H1 (cell line): Measurements from ENCODE around the gene UFSP2. TPM values are rescaled to one million over a fixed set of nuclear protein-coding genes. Genes with fewer than 3 reads are reported as not detected.

Experiments used
- CTCF ChIA-PET: fragments of 300-600 bp; sonication (Branson Sonifier 250); formaldehyde crosslinking; loops from one replicate; lab custom pipeline; 2021; ENCODE audit not compliant: partially characterized antibody; lab: Charles Lee
- POLR2A ChIA-PET: fragments of 300-600 bp; sonication (Branson Sonifier 250); formaldehyde crosslinking; loops from one replicate; lab custom pipeline; 2021; ENCODE audit warnings: inconsistent platforms; ENCODE audit not compliant: partially characterized antibody; lab: Charles Lee
- DNase-seq, 2 experiments: peaks; one replicate each; pipeline versions ENCODE4 v3.0.0 to v3.0.0-alpha.2; 2010 to 2022; ENCODE audit warnings: low spot score in 2 of 2, low read depth in 1 of 2, mixed read lengths in 1 of 2
- FAIRE-seq: peaks from 2 replicates; lab custom pipeline; 2011; peaks lifted over from hg19 to GRCh38; lab: Jason Lieb, UNC
- H2AFZ ChIP-seq: 2 replicates; pipeline ENCODE4 v1.8.1; 2012; ENCODE audit warnings: low read length, inconsistent platforms
- H2AK5ac ChIP-seq: 2 replicates; pipeline ENCODE4 v1.6.1; 2013; ENCODE audit warnings: low read depth, low read length
- H2BK120ac ChIP-seq: replicated peaks from 2 replicates; pipeline ENCODE3; 2013; ENCODE audit warnings: low read depth, low read length, inconsistent platforms
- H2BK12ac ChIP-seq: 2 replicates; pipeline ENCODE4 v1.6.1; 2013; ENCODE audit warnings: low read depth, low read length
- H2BK15ac ChIP-seq: 2 replicates; pipeline ENCODE4 v1.6.1; 2013; ENCODE audit warnings: low read length
- H2BK20ac ChIP-seq: 2 replicates; pipeline ENCODE4 v1.6.1; 2013; ENCODE audit warnings: low read length
- H2BK5ac ChIP-seq: 2 replicates; pipeline ENCODE4 v1.6.1; 2013; ENCODE audit warnings: low read depth, low read length
- H3K14ac ChIP-seq: 2 replicates; pipeline ENCODE4 v1.6.1; 2013; ENCODE audit warnings: inconsistent platforms; ENCODE audit not compliant: insufficient read length
- H3K18ac ChIP-seq: 2 replicates; pipeline ENCODE4 v1.6.1; 2013; ENCODE audit warnings: low read length; ENCODE audit errors: extremely low read depth
- H3K23ac ChIP-seq: 2 replicates; pipeline ENCODE4 v1.6.1; 2013; ENCODE audit warnings: inconsistent platforms; ENCODE audit not compliant: insufficient read length
- H3K23me2 ChIP-seq: 2 replicates; pipeline ENCODE4 v1.6.1; 2013; ENCODE audit warnings: low read depth, low read length
- H3K27ac ChIP-seq: 2 replicates; pipeline ENCODE4 v1.6.1; 2011; ENCODE audit warnings: low read depth, low read length, inconsistent platforms
- H3K27me3 ChIP-seq, 4 experiments: replicated peaks in 1 of 4; 1 replicate in 1 of 4; 2 replicates in 3 of 4; pipeline versions ENCODE4 v1.6.1 to v1.8.1; 2011 to 2013; ENCODE audit warnings: low read length in 3 of 4, mild to moderate bottlenecking in 3 of 4, inconsistent platforms in 2 of 4, mixed read lengths in 2 of 4, moderate library complexity in 1 of 4; ENCODE audit not compliant: control insufficient read depth in 3 of 4, insufficient read depth in 3 of 4; ENCODE audit errors: extremely low read depth in 1 of 4
- H3K36me3 ChIP-seq, 4 experiments: 2 replicates each; pipeline versions ENCODE4 v1.6.1 to v1.8.1; 2011 to 2013; ENCODE audit warnings: mild to moderate bottlenecking in 4 of 4, low read length in 3 of 4, moderate library complexity in 2 of 4, control low read depth in 1 of 4, inconsistent platforms in 1 of 4; ENCODE audit not compliant: insufficient read depth in 4 of 4, control insufficient read depth in 2 of 4
- H3K4ac ChIP-seq: replicated peaks from 2 replicates; pipeline ENCODE3; 2013; ENCODE audit warnings: low read length, low read depth, mixed read lengths, inconsistent platforms; ENCODE audit not compliant: insufficient read length
- H3K4me1 ChIP-seq, 4 experiments: replicated peaks in 1 of 4; 1 replicate in 1 of 4; 2 replicates in 3 of 4; pipeline versions ENCODE4 v1.6.1 to v1.8.1; 2011 to 2013; ENCODE audit warnings: low read length in 3 of 4, inconsistent platforms in 2 of 4, mixed read lengths in 1 of 4; ENCODE audit not compliant: insufficient read depth in 4 of 4, control insufficient read depth in 3 of 4
- H3K4me2 ChIP-seq, 2 experiments: 2 replicates each; pipeline versions ENCODE4 v1.6.1 to v1.8.1; 2011 to 2013; ENCODE audit warnings: low read depth in 2 of 2, low read length in 2 of 2, control low read depth in 1 of 2, inconsistent platforms in 1 of 2, mild to moderate bottlenecking in 1 of 2; ENCODE audit not compliant: insufficient read depth in 1 of 2
- H3K4me3 ChIP-seq, 4 experiments: fragments of 200-600, 300-600 bp in 1 of 4; sonication (generic), shearing (Covaris generic), sonication (Bioruptor Twin) in 1 of 4; 2 replicates each; pipeline versions ENCODE4 v1.5.1 to v1.8.1; 2011 to 2016; ENCODE audit warnings: low read length in 4 of 4, low read depth in 3 of 4, control low read depth in 2 of 4, inconsistent platforms in 2 of 4, mild to moderate bottlenecking in 2 of 4, mixed read lengths in 1 of 4, moderate library complexity in 1 of 4; ENCODE audit not compliant: insufficient read depth in 2 of 4; ENCODE audit errors: extremely low read depth in 1 of 4
- H3K56ac ChIP-seq: replicated peaks from 2 replicates; pipeline ENCODE3; 2013; ENCODE audit warnings: low read depth, mild to moderate bottlenecking, mixed read lengths, low read length, inconsistent platforms; ENCODE audit not compliant: insufficient read length
- H3K79me1 ChIP-seq: 2 replicates; pipeline ENCODE4 v1.6.1; 2013; ENCODE audit warnings: low read depth, low read length, control low read depth
- H3K79me2 ChIP-seq, 2 experiments: 2 replicates each; pipeline versions ENCODE4 v1.6.1 to v1.8.1; 2012 to 2013; ENCODE audit warnings: low read length in 2 of 2, mild to moderate bottlenecking in 2 of 2, inconsistent platforms in 1 of 2; ENCODE audit not compliant: insufficient read depth in 2 of 2, control insufficient read depth in 1 of 2
- H3K9ac ChIP-seq, 4 experiments: replicated peaks in 1 of 4; 1 replicate in 1 of 4; 2 replicates in 3 of 4; pipeline versions ENCODE4 v1.6.1 to v1.8.1; 2011 to 2013; ENCODE audit warnings: low read depth in 3 of 4, low read length in 3 of 4, control low read depth in 2 of 4, mild to moderate bottlenecking in 2 of 4, moderate library complexity in 2 of 4, inconsistent platforms in 1 of 4; ENCODE audit errors: extremely low read depth in 1 of 4
- H3K9me3 ChIP-seq, 2 experiments: 2 replicates each; pipeline versions ENCODE4 v1.6.1 to v1.8.1; 2012 to 2013; ENCODE audit warnings: mild to moderate bottlenecking in 2 of 2, moderate library complexity in 2 of 2, control low read depth in 1 of 2, inconsistent platforms in 1 of 2, low read depth in 1 of 2, low read length in 1 of 2, mixed read lengths in 1 of 2; ENCODE audit not compliant: insufficient read depth in 2 of 2
- H4K20me1 ChIP-seq, 2 experiments: replicated peaks in 1 of 2; 2 replicates each; pipeline versions ENCODE3 to v1.8.1; 2011 to 2013; ENCODE audit warnings: inconsistent platforms in 2 of 2, low read length in 2 of 2, mild to moderate bottlenecking in 1 of 2; ENCODE audit not compliant: insufficient read depth in 2 of 2, control insufficient read depth in 1 of 2
- H4K5ac ChIP-seq: 2 replicates; pipeline ENCODE4 v1.6.1; 2013; ENCODE audit warnings: low read length, low read depth, mixed read lengths, inconsistent platforms; ENCODE audit not compliant: insufficient read length
- H4K8ac ChIP-seq: 2 replicates; pipeline ENCODE4 v1.8.0; 2013; ENCODE audit warnings: mild to moderate bottlenecking, moderate library complexity, low read length, inconsistent platforms; ENCODE audit not compliant: insufficient read depth; ENCODE audit errors: extremely low read depth
- H4K91ac ChIP-seq: replicated peaks from 2 replicates; pipeline ENCODE3; 2013; ENCODE audit warnings: low read length, mixed read lengths, inconsistent platforms; ENCODE audit not compliant: insufficient read length
- CHD2 ChIP-seq: IDR thresholded peaks from 2 replicates; pipeline ENCODE4 v1.6.1; 2012; ENCODE audit warnings: low read length, improper control_type of control experiment
- CREB1 ChIP-seq: IDR thresholded peaks from 2 replicates; pipeline ENCODE4 v1.6.1; 2012; ENCODE audit warnings: inconsistent platforms
- KDM5A ChIP-seq: fragments of 200-600 bp; IDR thresholded peaks from 2 replicates; pipeline ENCODE4 v1.7.1; 2012; ENCODE audit warnings: mild to moderate bottlenecking, low read length, inconsistent platforms, mixed read lengths
- RNF2 ChIP-seq: fragments of 200-900, 300-1000 bp; sonication (generic); IDR thresholded peaks from 2 replicates; pipeline ENCODE4 v1.7.1; 2016; ENCODE audit warnings: borderline replicate concordance, low read depth, mild to moderate bottlenecking, antibody characterized with exemption, low read length; ENCODE audit not compliant: poor library complexity, severe bottlenecking; ENCODE audit errors: missing control alignments
- SAP30 ChIP-seq: fragments of 300-600 bp; sonication (generic); IDR thresholded peaks from 2 replicates; pipeline ENCODE4 v1.7.1; 2012; ENCODE audit warnings: low read length, moderate library complexity, mild to moderate bottlenecking, inconsistent platforms; ENCODE audit not compliant: insufficient read depth, insufficient replicate concordance
- SIRT6 ChIP-seq: IDR thresholded peaks from one replicate; pipeline ENCODE4 v1.7.1; 2012; ENCODE audit warnings: low read length, inconsistent platforms
- SIX5 ChIP-seq: IDR thresholded peaks from 2 replicates; pipeline ENCODE4 v1.6.1; 2011; ENCODE audit warnings: mild to moderate bottlenecking, low read depth, low read length
- SP1 ChIP-seq: IDR thresholded peaks from 2 replicates; pipeline ENCODE4 v1.6.1; 2011; ENCODE audit warnings: low read depth, low read length
- SUZ12 ChIP-seq: fragments of 200-600 bp; sonication (generic); IDR thresholded peaks from 2 replicates; pipeline ENCODE4 v1.6.1; 2012; ENCODE audit warnings: mild to moderate bottlenecking, inconsistent platforms, low read length, moderate library complexity, mixed read lengths
- TCF12 ChIP-seq: IDR thresholded peaks from 2 replicates; pipeline ENCODE4 v1.6.1; 2011; ENCODE audit warnings: low read depth, mild to moderate bottlenecking, low read length
- WGBS, 2 experiments: shearing (Covaris generic) in 1 of 2; methylation state at CpG; one replicate each; pipeline versions ENCODE4 v1.1.6 to v1.1.7; 2013 to 2015; ENCODE audit warnings: low lambda C conversion rate in 2 of 2, mixed read lengths in 2 of 2, inconsistent platforms in 1 of 2, low coverage in 1 of 2, missing lambda C conversion rate in 1 of 2; ENCODE audit not compliant: insufficient replicate concordance in 2 of 2, insufficient coverage in 1 of 2, insufficient read length in 1 of 2; ENCODE audit errors: extremely low coverage in 1 of 2, missing lambda C conversion rate in 1 of 2; 5-methylcytosine and 5-hydroxymethylcytosine counted together
- polyA plus RNA-seq, 7 experiments: library from polyadenylated mRNA; depleted of rRNA in 3 of 7; stranded (reverse) in 5 of 7; unstranded in 2 of 7; fragments of >200 nt in 5 of 7; fragments of 200-250 nt in 2 of 7; gene quantifications; 1 replicate in 5 of 7; 2 replicates in 1 of 7; 4 replicates in 1 of 7; pipeline versions ENCODE4 v1.2.1 to v1.2.3, GENCODE V29; 2011 to 2013; ENCODE audit warnings: missing spikeins in 2 of 7, mixed read lengths in 2 of 7
- total RNA-seq: library from RNA; stranded (reverse); fragmentation: NEBNext Ultra II Directional; extraction: Animal tissue kit (Norgen Biotek cat#: 25700); gene quantifications from 2 replicates; pipeline ENCODE4 v1.2.1, GENCODE V29; 2021
- TF ChIP-seq, protein P1 (sequence below): IDR thresholded peaks from 2 replicates; pipeline ENCODE4 v1.6.1; 2012; ENCODE audit warnings: low read length, inconsistent platforms
- TF ChIP-seq, protein P2 (sequence below): IDR thresholded peaks from 2 replicates; pipeline ENCODE4 v1.6.1; 2011; ENCODE audit warnings: low read depth, mild to moderate bottlenecking, low read length; ENCODE audit not compliant: insufficient read depth

Gene UFSP2
- total and polyA plus RNA-seq, 2 of the 8 experiments (the other 6 are each of a cell fraction or from before 2014, with no cell fraction given): 22.9 to 26.0 TPM

DNA sequence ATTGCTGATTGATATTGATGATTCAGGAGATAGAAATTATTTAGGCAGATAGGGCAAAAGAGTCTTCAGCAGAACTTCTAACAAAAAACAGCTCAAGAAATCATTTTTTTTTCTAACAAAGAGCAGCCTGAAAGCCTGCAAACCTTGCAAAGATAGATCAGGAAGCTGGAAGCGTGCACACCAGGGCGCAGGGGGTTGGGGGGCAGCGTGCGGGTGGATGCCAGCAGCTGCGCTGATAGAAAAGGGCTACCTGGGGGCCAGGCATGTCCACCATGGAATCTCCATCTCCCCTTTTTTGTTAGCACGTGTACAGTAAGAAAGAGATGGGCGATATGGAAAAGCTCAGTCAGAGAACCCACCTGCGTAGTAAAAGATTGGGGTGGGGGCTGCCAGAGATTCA, 47.5 kb upstream of the UFSP2 start:
- CTCF ChIA-PET: interaction anchor here (0.6 to 2.3 kb wide), 8 partner anchors 9 to 664 kb away, joined by 3 to 11 read pairs (median 3); no protein-coding TSS in a partner anchor
- TF ChIP-seq, protein P1, sequence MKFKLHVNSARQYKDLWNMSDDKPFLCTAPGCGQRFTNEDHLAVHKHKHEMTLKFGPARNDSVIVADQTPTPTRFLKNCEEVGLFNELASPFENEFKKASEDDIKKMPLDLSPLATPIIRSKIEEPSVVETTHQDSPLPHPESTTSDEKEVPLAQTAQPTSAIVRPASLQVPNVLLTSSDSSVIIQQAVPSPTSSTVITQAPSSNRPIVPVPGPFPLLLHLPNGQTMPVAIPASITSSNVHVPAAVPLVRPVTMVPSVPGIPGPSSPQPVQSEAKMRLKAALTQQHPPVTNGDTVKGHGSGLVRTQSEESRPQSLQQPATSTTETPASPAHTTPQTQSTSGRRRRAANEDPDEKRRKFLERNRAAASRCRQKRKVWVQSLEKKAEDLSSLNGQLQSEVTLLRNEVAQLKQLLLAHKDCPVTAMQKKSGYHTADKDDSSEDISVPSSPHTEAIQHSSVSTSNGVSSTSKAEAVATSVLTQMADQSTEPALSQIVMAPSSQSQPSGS: no peak
- TF ChIP-seq TCF12 (no peak), SIX5 (no peak), RNF2 (no peak), KDM5A (no peak), SP1 (no peak), CHD2 (no peak), SAP30 (no peak), SIRT6 (no peak), SUZ12 (no peak), CREB1 (no peak)
- TF ChIP-seq, protein P2, sequence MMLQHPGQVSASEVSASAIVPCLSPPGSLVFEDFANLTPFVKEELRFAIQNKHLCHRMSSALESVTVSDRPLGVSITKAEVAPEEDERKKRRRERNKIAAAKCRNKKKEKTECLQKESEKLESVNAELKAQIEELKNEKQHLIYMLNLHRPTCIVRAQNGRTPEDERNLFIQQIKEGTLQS: no peak

More for the DNA sequence above, 47.5 kb upstream of the UFSP2 start:
- Histone ChIP-seq H3K9me3 (no peaks in the 10 kb centered on the region), H3K18ac (no peak overlapping the region), H3K9ac (no peak overlapping the region), H3K36me3 (no peaks in the 10 kb centered on the region), H3K4ac (no peak overlapping the region), H2BK15ac (no peak overlapping the region), H2BK5ac (no peak overlapping the region), H3K27me3 (peaks cover 0 to 4% (median 1%) of the 10 kb centered on the region in 4 experiments; a peak in 3 of 7 replicates), H3K79me2 (no peaks in the 10 kb centered on the region), H3K4me2 (no peak overlapping the region), H3K23ac (no peak overlapping the region), H2AK5ac (no peak overlapping the region), H4K8ac (no peak overlapping the region), H4K5ac (no peak overlapping the region), H3K79me1 (no peaks in the 10 kb centered on the region), H4K91ac (no peak overlapping the region), H3K4me3 (no peak overlapping the region), H3K23me2 (peaks cover 5% of the 10 kb centered on the region), H4K20me1 (no peaks in the 10 kb centered on the region), H3K14ac (no peak overlapping the region), H2BK120ac (no peak overlapping the region), H2BK12ac (no peak overlapping the region), H3K56ac (no peak overlapping the region), H2BK20ac (no peak overlapping the region), H2AFZ (no peak overlapping the region), H3K4me1 (peaks cover 0 to 3% (median under 1%) of the 10 kb centered on the region in 4 experiments; a peak in 4 of 7 replicates), H3K27ac (no peak overlapping the region)
- FAIRE-seq (no peak), DNase-seq (no peak)
- POLR2A ChIA-PET: interaction anchor here (1.1 kb wide), 1 partner anchor 9 kb away, joined by 3 read pairs; no protein-coding TSS in a partner anchor
- WGBS, 2 experiments: 84% methylated on average over 7 of the region's 8 CpGs; no CpG with 5 or more reads in 1 of the 2 experiments
